K562 (cell line): ENCODE data around the gene DCTN2. TPM values are rescaled to one million over a fixed set of nuclear protein-coding genes. Genes with fewer than 3 reads are reported as not detected.
A peak's percentile ranks its signal among the peaks of the same experiment; 100 is the strongest.

ENCODE experiments used
- GTF2A2 ChIP-seq: IDR thresholded peaks from 2 replicates; pipeline ENCODE4 v1.6.1; 2016; ENCODE audit warnings: mild to moderate bottlenecking, missing genetic modification characterization, missing compliant biosample characterization
- HMG20B ChIP-seq: fragments of 250-450 bp; sonication (Bioruptor Pico); IDR thresholded peaks from 2 replicates; pipeline ENCODE4 v1.5.0; 2021; ENCODE audit warnings: mild to moderate bottlenecking
- KLF13 ChIP-seq: fragments of 450-650 bp; IDR thresholded peaks from 2 replicates; pipeline ENCODE4 v1.6.1; 2016; ENCODE audit warnings: missing genetic modification characterization, low read depth, mild to moderate bottlenecking, missing compliant biosample characterization, moderate library complexity, borderline replicate concordance
- MAFG ChIP-seq: fragments of 450-650 bp; conservative IDR thresholded peaks from 2 replicates; pipeline ENCODE4 v1.6.1; 2016; ENCODE audit warnings: missing genetic modification characterization, missing compliant biosample characterization
- NCOR1 ChIP-seq: fragments of 450-650 bp; IDR thresholded peaks from 2 replicates; pipeline ENCODE4 v1.6.1; 2016; ENCODE audit warnings: mild to moderate bottlenecking, moderate library complexity
- NR2C1 ChIP-seq, 2 experiments: fragments of 450-650 bp; IDR thresholded peaks; 2 replicates each; pipeline ENCODE4 v1.6.1; 2017; ENCODE audit warnings: mild to moderate bottlenecking in 2 of 2, antibody characterized with exemption in 1 of 2, inconsistent platforms in 1 of 2, missing compliant biosample characterization in 1 of 2, missing genetic modification characterization in 1 of 2
- NR2C2 ChIP-seq, 2 experiments: fragments of 200-800 bp in 1 of 2; sonication (Bioruptor generic) in 1 of 2; sonication (generic) in 1 of 2; formaldehyde crosslinking in 1 of 2; IDR thresholded peaks; 2 replicates each; pipeline versions ENCODE4 v1.6.1 to v1.8.0; 2016 to 2022; ENCODE audit warnings: mild to moderate bottlenecking in 1 of 2, missing compliant biosample characterization in 1 of 2, missing genetic modification characterization in 1 of 2, missing genetic modification reagents in 1 of 2
- NUFIP1 ChIP-seq: fragments of 450-650 bp; IDR thresholded peaks from 2 replicates; pipeline ENCODE4 v1.6.1; 2018; ENCODE audit not compliant: partially characterized antibody
- POLR2A ChIP-seq: fragments of 450-650 bp; conservative IDR thresholded peaks from 2 replicates; pipeline ENCODE4 v1.6.1; 2016
- RHOXF2B ChIP-seq: fragments of 250-450 bp; sonication (Bioruptor Pico); conservative IDR thresholded peaks from 2 replicates; pipeline ENCODE4 v1.5.1; 2021
- TBL1XR1 ChIP-seq, 2 experiments: IDR thresholded peaks; 2 replicates each; pipeline ENCODE4 v1.6.1; 2012; ENCODE audit warnings: improper control_type of control experiment in 2 of 2, low read length in 2 of 2, mild to moderate bottlenecking in 1 of 2
- TEAD4 ChIP-seq, 2 experiments: sonication (generic) in 1 of 2; formaldehyde crosslinking in 1 of 2; IDR thresholded peaks; 2 replicates each; pipeline versions ENCODE4 v1.6.1 to v1.8.0; 2012 to 2022; ENCODE audit warnings: borderline replicate concordance in 1 of 2, inconsistent platforms in 1 of 2, low read length in 1 of 2, mild to moderate bottlenecking in 1 of 2, missing genetic modification reagents in 1 of 2
- TGIF2 ChIP-seq: sonication (generic); formaldehyde crosslinking; IDR thresholded peaks from 2 replicates; pipeline ENCODE4 v1.8.1; 2022; ENCODE audit warnings: mild to moderate bottlenecking, missing genetic modification reagents, moderate library complexity
- XRCC5 ChIP-seq: fragments of 200-400 bp; formaldehyde crosslinking; IDR thresholded peaks from 2 replicates; pipeline ENCODE4 v1.6.1; 2017; ENCODE audit warnings: low read depth, mild to moderate bottlenecking, low read length
- ZNF165 ChIP-seq: fragments of 250-450 bp; sonication (Bioruptor Pico); IDR thresholded peaks from 2 replicates; pipeline ENCODE4 v1.4.0; 2020; ENCODE audit warnings: borderline replicate concordance
- ZNF263 ChIP-seq: sonication (generic); formaldehyde crosslinking; IDR thresholded peaks from 2 replicates; pipeline ENCODE4 v1.8.0; 2022; ENCODE audit warnings: mild to moderate bottlenecking, missing genetic modification reagents, borderline replicate concordance
- ZNF695 ChIP-seq: fragments of 450-650 bp; formaldehyde crosslinking; IDR thresholded peaks from 2 replicates; pipeline ENCODE4 v1.4.0; 2020; ENCODE audit warnings: mild to moderate bottlenecking, moderate library complexity
- ZNF75A ChIP-seq: fragments of 450-650 bp; formaldehyde crosslinking; IDR thresholded peaks from 2 replicates; pipeline ENCODE4 v1.4.0; 2020; ENCODE audit warnings: mild to moderate bottlenecking
- polyA plus RNA-seq, 8 experiments: library from polyadenylated mRNA; depleted of rRNA in 4 of 8; stranded (reverse) in 5 of 8; unstranded in 3 of 8; fragments of >200 nt; fragmentation: Nextera tagmentation in 2 of 8; fragmentation: Illumina TruSeq in 1 of 8; extraction: Ambion mirVana in 2 of 8; extraction: Trizol in 1 of 8; gene quantifications; 2 replicates each; pipeline versions ENCODE4 v1.2.1 to v1.2.3, GENCODE V29; 2011 to 2014; ENCODE audit warnings: inconsistent platforms in 1 of 8, missing spikeins in 1 of 8
- total RNA-seq, 7 experiments: library from RNA; depleted of rRNA in 6 of 7; stranded (reverse); fragments of >200 nt in 6 of 7; fragmentation: Illumina TruSeq in 2 of 7; extraction: Trizol in 2 of 7; gene quantifications; 2 replicates each; pipeline versions ENCODE4 v1.2.1 to v1.2.3, GENCODE V29; 2011 to 2021; ENCODE audit warnings: low replicate concordance in 1 of 7
- TF ChIP-seq, protein P1 (sequence below): fragments of 450-650 bp; formaldehyde crosslinking; IDR thresholded peaks from 2 replicates; pipeline ENCODE4 v1.4.0; 2022; ENCODE audit warnings: missing genetic modification characterization
- TF ChIP-seq, protein P2 (sequence below): fragments of 450-650 bp; formaldehyde crosslinking; conservative IDR thresholded peaks from 2 replicates; pipeline ENCODE4 v1.4.0; 2022; ENCODE audit warnings: mild to moderate bottlenecking, missing genetic modification characterization
- TF ChIP-seq, protein P3 (sequence below): sonication (generic); formaldehyde crosslinking; IDR thresholded peaks from 2 replicates; pipeline ENCODE4 v1.8.0; 2022; ENCODE audit warnings: missing genetic modification reagents, mild to moderate bottlenecking, borderline replicate concordance
- TF ChIP-seq, protein P4 (sequence below): fragments of 250-450 bp; sonication (Bioruptor Pico); IDR thresholded peaks from 2 replicates; pipeline ENCODE4 v1.5.0; 2021; ENCODE audit warnings: mild to moderate bottlenecking, borderline replicate concordance

Gene DCTN2
- total and polyA plus RNA-seq, 9 of the 15 experiments (the other 6 are each of a cell fraction or from before 2014, with no cell fraction given): 43.6 to 270 (median 125) TPM

DNA sequence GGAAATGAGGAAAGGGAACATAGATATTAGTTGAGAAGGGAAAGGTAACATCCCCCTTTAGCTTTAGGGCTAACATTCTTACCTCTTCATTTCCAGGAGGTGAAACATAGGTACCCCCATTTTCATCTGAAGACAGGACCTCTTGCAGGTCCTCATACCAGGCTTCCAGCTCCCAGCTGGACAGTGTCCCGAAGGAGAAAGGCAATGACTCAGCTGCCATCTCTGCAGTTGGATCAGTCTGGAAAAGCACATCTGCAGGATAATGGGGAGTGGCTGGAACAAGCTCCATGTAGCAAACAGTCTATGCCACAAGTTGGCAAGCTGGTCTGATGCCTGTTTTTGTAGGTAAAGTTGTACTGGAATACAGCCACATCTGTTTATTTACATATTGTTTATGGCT, 29.8 kb downstream of the DCTN2 start (continued):
- TF ChIP-seq TBL1XR1 (IDR thresholded peaks at IDR 0.05; ENCODE audit: low read length in 2 of 2) (no peak), TGIF2 (CRISPR knock-in tag) (no peak), ZNF695 (CRISPR knock-in tag) (no peak), XRCC5 (no peak), NUFIP1 (no peak), NR2C1 (IDR thresholded peaks at IDR 0.05) (no peak), NR2C1 (tag; IDR thresholded peaks at IDR 0.05) (no peak), RHOXF2B (CRISPR knock-in tag) (0 out of 2 replicates have a peak, but pooled peaks have one; percentile 64), NR2C2 (CRISPR knock-in tag; IDR thresholded peaks at IDR 0.05) (no peak), NR2C2 (tag; IDR thresholded peaks at IDR 0.05) (no peak), TEAD4 (IDR thresholded peaks at IDR 0.05; ENCODE audit: low read length) (peak; percentile 6; the same call in 1 of the 2 replicates), TEAD4 (CRISPR knock-in tag; IDR thresholded peaks at IDR 0.05; ENCODE audit: borderline replicate concordance) (no peak), NCOR1 (no peak), ZNF263 (CRISPR knock-in tag) (0 out of 2 replicates have a peak, but pooled peaks have one; percentile 2), KLF13 (tag) (no peak), GTF2A2 (no peak), HMG20B (CRISPR knock-in tag) (no peak), ZNF75A (no peak), POLR2A (0 out of 2 replicates have a peak, but pooled peaks have one; percentile 12), ZNF165 (CRISPR knock-in tag) (no peak), MAFG (tag) (no peak)
- TF ChIP-seq, protein P1, sequence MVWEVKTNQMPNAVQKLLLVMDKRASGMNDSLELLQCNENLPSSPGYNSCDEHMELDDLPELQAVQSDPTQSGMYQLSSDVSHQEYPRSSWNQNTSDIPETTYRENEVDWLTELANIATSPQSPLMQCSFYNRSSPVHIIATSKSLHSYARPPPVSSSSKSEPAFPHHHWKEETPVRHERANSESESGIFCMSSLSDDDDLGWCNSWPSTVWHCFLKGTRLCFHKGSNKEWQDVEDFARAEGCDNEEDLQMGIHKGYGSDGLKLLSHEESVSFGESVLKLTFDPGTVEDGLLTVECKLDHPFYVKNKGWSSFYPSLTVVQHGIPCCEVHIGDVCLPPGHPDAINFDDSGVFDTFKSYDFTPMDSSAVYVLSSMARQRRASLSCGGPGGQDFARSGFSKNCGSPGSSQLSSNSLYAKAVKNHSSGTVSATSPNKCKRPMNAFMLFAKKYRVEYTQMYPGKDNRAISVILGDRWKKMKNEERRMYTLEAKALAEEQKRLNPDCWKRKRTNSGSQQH (CRISPR knock-in tag): no peak
- TF ChIP-seq, protein P2, sequence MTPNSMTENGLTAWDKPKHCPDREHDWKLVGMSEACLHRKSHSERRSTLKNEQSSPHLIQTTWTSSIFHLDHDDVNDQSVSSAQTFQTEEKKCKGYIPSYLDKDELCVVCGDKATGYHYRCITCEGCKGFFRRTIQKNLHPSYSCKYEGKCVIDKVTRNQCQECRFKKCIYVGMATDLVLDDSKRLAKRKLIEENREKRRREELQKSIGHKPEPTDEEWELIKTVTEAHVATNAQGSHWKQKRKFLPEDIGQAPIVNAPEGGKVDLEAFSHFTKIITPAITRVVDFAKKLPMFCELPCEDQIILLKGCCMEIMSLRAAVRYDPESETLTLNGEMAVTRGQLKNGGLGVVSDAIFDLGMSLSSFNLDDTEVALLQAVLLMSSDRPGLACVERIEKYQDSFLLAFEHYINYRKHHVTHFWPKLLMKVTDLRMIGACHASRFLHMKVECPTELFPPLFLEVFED: no peak
- TF ChIP-seq, protein P3, sequence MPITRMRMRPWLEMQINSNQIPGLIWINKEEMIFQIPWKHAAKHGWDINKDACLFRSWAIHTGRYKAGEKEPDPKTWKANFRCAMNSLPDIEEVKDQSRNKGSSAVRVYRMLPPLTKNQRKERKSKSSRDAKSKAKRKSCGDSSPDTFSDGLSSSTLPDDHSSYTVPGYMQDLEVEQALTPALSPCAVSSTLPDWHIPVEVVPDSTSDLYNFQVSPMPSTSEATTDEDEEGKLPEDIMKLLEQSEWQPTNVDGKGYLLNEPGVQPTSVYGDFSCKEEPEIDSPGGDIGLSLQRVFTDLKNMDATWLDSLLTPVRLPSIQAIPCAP (CRISPR knock-in tag): no peak
- TF ChIP-seq, protein P4, sequence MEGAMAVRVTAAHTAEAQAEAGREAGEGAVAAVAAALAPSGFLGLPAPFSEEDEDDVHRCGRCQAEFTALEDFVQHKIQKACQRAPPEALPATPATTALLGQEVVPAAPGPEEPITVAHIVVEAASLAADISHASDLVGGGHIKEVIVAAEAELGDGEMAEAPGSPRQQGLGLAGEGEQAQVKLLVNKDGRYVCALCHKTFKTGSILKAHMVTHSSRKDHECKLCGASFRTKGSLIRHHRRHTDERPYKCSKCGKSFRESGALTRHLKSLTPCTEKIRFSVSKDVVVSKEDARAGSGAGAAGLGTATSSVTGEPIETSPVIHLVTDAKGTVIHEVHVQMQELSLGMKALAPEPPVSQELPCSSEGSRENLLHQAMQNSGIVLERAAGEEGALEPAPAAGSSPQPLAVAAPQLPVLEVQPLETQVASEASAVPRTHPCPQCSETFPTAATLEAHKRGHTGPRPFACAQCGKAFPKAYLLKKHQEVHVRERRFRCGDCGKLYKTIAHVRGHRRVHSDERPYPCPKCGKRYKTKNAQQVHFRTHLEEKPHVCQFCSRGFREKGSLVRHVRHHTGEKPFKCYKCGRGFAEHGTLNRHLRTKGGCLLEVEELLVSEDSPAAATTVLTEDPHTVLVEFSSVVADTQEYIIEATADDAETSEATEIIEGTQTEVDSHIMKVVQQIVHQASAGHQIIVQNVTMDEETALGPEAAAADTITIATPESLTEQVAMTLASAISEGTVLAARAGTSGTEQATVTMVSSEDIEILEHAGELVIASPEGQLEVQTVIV (CRISPR knock-in tag): no peak
